ENCODE results near the gene RUBCNL. TPM values are rescaled to one million over a fixed set of nuclear protein-coding genes. Genes with fewer than 3 reads are reported as not detected.
"Not testable (repeated sequence)": the region's sequence is repeated elsewhere in the genome, so short reads cannot be mapped to it uniquely, and the experiment has no call there.

Gene RUBCNL
- total RNA-seq, 1 experiment from 2014 or later: not detected

- CTCF ChIA-PET: no interaction called here
- Mint-ChIP-seq H3K27me3 (ENCODE audit: unreplicated experiment) (peaks cover 22% of the 10 kb centered on the region), H3K9me3 (ENCODE audit: low read depth, unreplicated experiment) (no peaks in the 10 kb centered on the region), H3K27ac (ENCODE audit: unreplicated experiment) (no peak overlapping the region), H3K36me3 (ENCODE audit: insufficient read depth, unreplicated experiment) (no peaks in the 10 kb centered on the region), H3K4me1 (ENCODE audit: low read depth, unreplicated experiment) (peaks cover 8% of the 10 kb centered on the region), H3K4me3 (ENCODE audit: low read depth, unreplicated experiment) (no peak overlapping the region)
- DNase-seq: no peak
- intact Hi-C loops (cut with micrococcal nuclease; ENCODE audit: unreplicated experiment): no loop called here
- no TSS peak for BruUV-seq (replicated peaks)
- TF ChIP-seq, protein P1, sequence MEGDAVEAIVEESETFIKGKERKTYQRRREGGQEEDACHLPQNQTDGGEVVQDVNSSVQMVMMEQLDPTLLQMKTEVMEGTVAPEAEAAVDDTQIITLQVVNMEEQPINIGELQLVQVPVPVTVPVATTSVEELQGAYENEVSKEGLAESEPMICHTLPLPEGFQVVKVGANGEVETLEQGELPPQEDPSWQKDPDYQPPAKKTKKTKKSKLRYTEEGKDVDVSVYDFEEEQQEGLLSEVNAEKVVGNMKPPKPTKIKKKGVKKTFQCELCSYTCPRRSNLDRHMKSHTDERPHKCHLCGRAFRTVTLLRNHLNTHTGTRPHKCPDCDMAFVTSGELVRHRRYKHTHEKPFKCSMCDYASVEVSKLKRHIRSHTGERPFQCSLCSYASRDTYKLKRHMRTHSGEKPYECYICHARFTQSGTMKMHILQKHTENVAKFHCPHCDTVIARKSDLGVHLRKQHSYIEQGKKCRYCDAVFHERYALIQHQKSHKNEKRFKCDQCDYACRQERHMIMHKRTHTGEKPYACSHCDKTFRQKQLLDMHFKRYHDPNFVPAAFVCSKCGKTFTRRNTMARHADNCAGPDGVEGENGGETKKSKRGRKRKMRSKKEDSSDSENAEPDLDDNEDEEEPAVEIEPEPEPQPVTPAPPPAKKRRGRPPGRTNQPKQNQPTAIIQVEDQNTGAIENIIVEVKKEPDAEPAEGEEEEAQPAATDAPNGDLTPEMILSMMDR (IDR thresholded peaks at IDR 0.05; ENCODE audit: unreplicated experiment): no peak
Measured at GRCh38 chr13:46373623-46374022, 13.4 kb downstream of the RUBCNL start.

GRCh38 chr13:46372938-46373337 lies 14.1 kb downstream of the RUBCNL start:
- intact Hi-C loops (cut with micrococcal nuclease; ENCODE audit: unreplicated experiment); BruUV-seq (replicated peaks); H3K4me1 Mint-ChIP-seq (ENCODE audit: low read depth, unreplicated experiment); CTCF ChIA-PET; H3K36me3 Mint-ChIP-seq (ENCODE audit: insufficient read depth, unreplicated experiment); H3K9me3 Mint-ChIP-seq (ENCODE audit: low read depth, unreplicated experiment); H3K4me3 Mint-ChIP-seq (ENCODE audit: low read depth, unreplicated experiment); H3K27ac Mint-ChIP-seq (ENCODE audit: unreplicated experiment); DNase-seq: not testable (repeated sequence)
- H3K27me3 Mint-ChIP-seq (ENCODE audit: unreplicated experiment): peaks cover 27% of the 10 kb centered on the region

DNA sequence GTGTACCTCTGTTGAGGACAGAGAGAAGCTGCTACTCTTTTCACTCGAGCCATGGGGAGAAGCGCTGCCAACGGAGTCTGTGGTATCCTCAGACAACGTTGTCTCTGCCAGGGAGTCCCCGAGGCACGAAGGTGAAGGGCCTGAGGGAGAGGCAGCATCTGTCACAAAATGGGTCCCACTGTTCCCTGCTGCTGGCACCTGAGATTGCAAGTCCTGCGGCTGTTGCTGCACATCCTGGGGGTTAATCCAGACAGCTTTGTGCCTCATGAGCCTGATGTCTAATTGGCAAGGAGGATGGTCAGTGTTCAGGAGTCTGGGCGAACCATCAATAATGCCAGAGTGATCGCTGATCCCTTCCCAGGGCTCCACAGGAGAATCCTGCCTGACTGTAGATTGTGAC lies 15.0 kb downstream of the RUBCNL start:
- TF ChIP-seq, protein P1 (IDR thresholded peaks at IDR 0.05; ENCODE audit: unreplicated experiment): no peak
- Mint-ChIP-seq H3K9me3 (ENCODE audit: low read depth, unreplicated experiment) (no peaks in the 10 kb centered on the region), H3K27me3 (ENCODE audit: unreplicated experiment) (peaks cover 33% of the 10 kb centered on the region), H3K4me1 (ENCODE audit: low read depth, unreplicated experiment) (peaks cover 8% of the 10 kb centered on the region), H3K36me3 (ENCODE audit: insufficient read depth, unreplicated experiment) (no peaks in the 10 kb centered on the region), H3K4me3 (ENCODE audit: low read depth, unreplicated experiment) (no peak overlapping the region), H3K27ac (ENCODE audit: unreplicated experiment) (no peak overlapping the region)
- CTCF ChIA-PET: no interaction called here
- no TSS peak for BruUV-seq (replicated peaks)
- DNase-seq: no peak
- intact Hi-C loops (cut with micrococcal nuclease; ENCODE audit: unreplicated experiment): no loop called here

- CTCF ChIA-PET: no interaction called here
- intact Hi-C loops (cut with micrococcal nuclease; ENCODE audit: unreplicated experiment): no loop called here
- peaks cover 53% of the 10 kb centered on the region for H3K27me3 Mint-ChIP-seq (ENCODE audit: unreplicated experiment)
- BruUV-seq (replicated peaks): no TSS peak
- DNase-seq: no peak
- TF ChIP-seq, protein P1 (IDR thresholded peaks at IDR 0.05; ENCODE audit: unreplicated experiment): no peak
- no peak overlapping the region for H3K4me3 Mint-ChIP-seq (ENCODE audit: low read depth, unreplicated experiment)
- H3K9me3 Mint-ChIP-seq (ENCODE audit: low read depth, unreplicated experiment): no peaks in the 10 kb centered on the region
- no peaks in the 10 kb centered on the region for H3K36me3 Mint-ChIP-seq (ENCODE audit: insufficient read depth, unreplicated experiment)
- peaks cover 3% of the 10 kb centered on the region for H3K4me1 Mint-ChIP-seq (ENCODE audit: low read depth, unreplicated experiment)
- H3K27ac Mint-ChIP-seq (ENCODE audit: unreplicated experiment): no peak overlapping the region
Measured at GRCh38 chr13:46369506-46370277, 17.4 kb downstream of the RUBCNL start.

GRCh38 chr13:46367617-46368327 lies 19.3 kb downstream of the RUBCNL start:
- TF ChIP-seq, protein P1 (IDR thresholded peaks at IDR 0.05; ENCODE audit: unreplicated experiment): no peak
- H3K4me3 Mint-ChIP-seq (ENCODE audit: low read depth, unreplicated experiment): no peak overlapping the region
- no TSS peak for BruUV-seq (replicated peaks)
- H3K36me3 Mint-ChIP-seq (ENCODE audit: insufficient read depth, unreplicated experiment): no peaks in the 10 kb centered on the region
- no peak for DNase-seq
- H3K27ac Mint-ChIP-seq (ENCODE audit: unreplicated experiment): no peak overlapping the region
- H3K9me3 Mint-ChIP-seq (ENCODE audit: low read depth, unreplicated experiment): no peaks in the 10 kb centered on the region
- peaks cover 53% of the 10 kb centered on the region for H3K27me3 Mint-ChIP-seq (ENCODE audit: unreplicated experiment)
- no peaks in the 10 kb centered on the region for H3K4me1 Mint-ChIP-seq (ENCODE audit: low read depth, unreplicated experiment)
- CTCF ChIA-PET: no interaction called here
- intact Hi-C loops (cut with micrococcal nuclease; ENCODE audit: unreplicated experiment): no loop called here
